GM19240 (cell line): ENCODE data around the gene DBN1.
"Not testable (repeated sequence)": the region's sequence is repeated elsewhere in the genome, so short reads cannot be mapped to it uniquely, and the experiment has no call there.

Source experiments
- DNase-seq: peaks from one replicate; pipeline ENCODE4 v3.0.0; 2011; ENCODE audit warnings: low spot score; ENCODE audit not compliant: insufficient read length

DBN1 gene

DNA sequence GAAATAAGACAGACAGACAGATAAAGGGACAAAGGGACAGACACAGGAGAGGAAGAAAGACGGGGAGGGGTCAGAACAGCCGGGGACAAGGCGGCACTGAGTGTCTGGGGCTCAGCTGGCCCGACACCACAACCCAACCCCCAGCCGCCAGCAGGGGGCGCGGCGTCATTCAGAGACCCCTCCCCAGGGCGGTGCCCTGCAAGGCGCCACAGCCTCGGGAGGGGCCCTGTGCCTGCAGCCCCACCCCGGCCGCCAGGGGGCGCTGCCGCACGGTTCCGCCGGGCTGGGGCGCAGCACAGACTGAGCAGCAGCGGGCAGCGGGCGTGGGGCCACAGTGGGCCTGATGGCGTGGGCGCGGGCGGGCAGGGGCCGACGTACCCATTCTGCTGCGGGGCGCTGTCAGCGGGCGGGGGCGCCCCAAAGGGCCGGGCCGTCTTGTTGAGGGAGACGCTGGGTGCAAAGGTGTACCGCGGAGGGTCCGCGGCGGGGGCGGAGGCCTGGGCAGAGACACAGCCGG is 18.1 kb upstream of the DBN1 start:
- no peak for DNase-seq

DNA sequence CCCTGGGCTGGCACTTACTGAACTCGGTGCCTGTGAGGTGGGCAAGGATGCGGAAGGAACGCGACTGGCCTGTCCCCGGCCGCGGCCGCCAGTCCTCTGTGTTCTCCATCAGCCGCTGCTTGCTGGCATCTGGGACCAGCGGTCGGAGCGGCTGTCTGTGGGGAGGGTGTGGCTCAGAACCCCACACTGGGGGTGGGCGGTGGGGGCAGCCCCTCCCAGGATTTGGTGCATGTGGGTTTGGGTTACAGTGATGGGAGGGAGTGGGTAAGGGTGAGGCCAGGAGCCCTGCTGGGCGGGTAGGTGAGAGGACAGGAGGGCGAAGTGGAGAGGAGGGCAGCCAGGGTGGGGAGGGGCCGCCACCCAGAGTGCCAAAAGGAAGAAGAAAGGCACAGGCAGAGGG is 17.6 kb upstream of the DBN1 start:
- no peak for DNase-seq

DNA sequence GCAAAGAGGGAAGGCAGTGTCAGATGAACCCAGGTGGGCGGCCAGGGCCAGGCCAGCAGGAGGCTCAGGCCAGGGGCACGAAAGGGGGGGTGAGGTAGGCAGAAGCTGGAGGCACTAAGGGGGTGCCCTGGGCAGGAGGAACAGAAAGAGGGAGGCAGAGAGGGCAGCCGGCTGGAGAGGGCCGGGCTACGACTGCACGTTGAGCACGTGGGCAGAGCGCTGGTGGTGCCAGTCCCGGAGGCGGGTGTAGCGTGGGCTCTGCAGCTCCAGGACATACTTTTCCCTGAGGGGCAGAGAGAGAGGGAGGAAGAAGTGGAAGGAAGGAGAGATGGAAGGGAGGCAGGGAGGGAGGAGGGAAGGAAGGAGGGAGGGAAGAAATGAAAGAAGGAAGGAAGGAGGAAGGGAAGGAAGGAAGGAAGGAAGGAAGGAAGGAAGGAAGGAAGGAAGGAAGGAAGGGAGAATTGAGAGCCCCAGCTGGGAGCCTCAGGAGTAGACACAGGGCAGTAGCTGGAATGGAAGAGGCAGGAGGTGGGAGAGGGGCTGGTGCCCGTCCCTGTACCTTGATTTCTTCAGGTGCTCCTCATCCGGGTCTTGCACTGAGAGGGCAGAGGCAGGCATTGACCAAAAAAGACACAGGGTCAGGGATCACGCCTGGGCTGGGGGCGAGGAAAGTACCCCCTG is 17.0 kb upstream of the DBN1 start:
- DNase-seq = no peak

DNA sequence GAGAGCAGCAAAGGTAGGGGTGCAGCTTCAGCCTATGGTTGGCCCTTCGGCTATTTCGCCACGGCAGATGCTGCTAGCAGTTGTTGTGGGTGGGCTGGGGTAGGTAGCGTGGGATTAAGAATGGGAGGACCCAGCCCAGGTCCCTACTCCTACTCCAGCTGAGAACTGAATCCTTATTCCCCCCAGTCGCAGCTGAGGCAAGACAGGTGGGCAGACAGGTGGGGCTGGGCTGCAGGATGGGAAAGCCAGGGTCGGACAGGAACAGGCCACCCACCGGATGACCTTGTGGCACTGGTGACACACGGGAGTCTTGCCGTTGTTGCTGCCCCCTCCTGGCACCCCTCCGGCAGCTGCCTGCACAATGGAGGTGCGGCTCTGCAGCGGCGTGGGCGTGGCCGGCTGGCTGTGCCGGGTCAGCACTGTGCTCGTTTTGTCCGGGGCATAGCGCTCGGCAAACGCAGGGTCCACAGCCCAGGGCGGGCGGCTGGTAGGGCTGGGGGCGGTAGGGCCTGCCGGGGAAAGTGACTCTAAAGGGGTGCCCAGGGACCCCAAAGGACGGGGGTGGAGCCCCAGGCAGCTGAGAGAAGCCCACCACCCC is 15.8 kb upstream of the DBN1 start:
- no peak for DNase-seq

DNA sequence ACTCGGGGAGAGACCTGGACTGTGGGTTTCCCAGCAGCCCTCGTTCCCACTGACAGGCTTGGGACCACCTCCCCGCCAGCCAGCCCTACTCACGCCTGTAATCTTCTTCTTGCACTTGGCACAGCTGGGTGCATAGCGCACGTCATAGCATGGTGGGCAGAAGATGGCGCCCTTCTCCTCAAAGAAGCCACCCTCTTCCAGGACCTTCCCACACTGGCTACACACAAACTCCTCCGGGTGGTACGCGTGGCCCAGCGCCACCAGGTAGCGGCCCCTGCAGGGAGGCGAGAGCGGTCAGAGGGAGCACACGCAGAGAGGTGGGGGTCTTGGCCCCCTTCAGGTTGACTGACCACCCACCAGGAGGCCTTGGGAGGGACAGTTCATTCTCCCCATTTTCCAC is 14.5 kb upstream of the DBN1 start:
- DNase-seq = no peak

DNA sequence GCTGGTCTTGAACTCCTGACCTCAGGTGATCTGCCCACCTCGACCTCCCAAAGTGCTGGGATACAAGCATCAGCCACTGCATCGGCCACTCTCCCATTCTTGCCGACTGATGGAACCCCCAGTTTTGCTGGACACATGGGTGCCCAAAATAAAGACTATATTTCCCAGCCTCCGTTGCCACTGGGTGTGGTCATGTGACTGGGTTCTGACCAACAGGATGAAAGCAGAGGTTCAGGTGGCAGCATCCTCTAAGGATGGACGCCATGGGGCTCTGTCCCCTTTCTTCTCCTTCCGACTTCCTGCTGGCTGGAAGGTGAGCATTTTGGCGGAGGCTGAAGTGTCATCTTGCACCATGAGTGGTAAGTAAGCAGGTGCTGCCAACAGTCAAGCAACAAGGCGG is 13.7 kb upstream of the DBN1 start:
- no peak for DNase-seq

DNA sequence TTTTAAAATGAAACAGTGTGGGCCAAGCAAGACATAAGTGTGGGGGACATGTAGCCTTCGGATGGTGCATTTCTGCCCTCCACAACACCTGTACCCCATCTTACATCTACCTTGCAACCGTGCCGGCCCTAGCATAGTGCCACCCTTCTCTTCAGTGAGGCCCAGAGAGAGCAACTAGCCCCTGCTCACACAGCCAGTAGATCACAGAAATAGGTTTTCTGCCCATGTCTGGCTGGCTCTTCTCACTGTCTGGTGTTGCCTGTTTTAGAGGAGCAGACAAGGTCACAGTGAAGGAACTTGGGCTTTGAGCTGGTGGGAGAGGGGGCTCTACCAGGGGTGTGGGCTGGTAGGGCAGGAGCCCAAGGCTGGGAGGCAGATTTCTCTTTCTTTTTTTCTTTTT is 12.8 kb upstream of the DBN1 start:
- no peak for DNase-seq

DNA sequence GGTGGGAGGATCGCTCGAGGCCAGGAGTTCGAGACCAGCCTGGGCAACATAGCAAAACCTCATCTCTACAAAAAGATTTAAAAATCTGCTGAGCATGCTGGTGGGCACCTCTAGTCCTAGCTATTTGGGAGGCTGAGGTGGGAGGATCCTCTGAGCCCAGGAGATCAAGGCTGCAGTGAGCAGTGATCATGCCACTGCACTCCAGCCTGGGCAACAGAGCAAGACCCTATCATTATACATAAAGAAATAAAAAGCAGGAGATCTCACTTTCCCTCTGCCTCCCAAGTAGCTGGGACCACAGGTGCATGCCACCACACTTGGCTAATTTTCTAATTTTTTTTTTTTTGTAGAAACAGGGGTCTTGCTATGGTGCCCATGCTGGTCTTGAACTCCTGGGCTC is 12.3 kb upstream of the DBN1 start:
- not testable (repeated sequence) for DNase-seq

DNA sequence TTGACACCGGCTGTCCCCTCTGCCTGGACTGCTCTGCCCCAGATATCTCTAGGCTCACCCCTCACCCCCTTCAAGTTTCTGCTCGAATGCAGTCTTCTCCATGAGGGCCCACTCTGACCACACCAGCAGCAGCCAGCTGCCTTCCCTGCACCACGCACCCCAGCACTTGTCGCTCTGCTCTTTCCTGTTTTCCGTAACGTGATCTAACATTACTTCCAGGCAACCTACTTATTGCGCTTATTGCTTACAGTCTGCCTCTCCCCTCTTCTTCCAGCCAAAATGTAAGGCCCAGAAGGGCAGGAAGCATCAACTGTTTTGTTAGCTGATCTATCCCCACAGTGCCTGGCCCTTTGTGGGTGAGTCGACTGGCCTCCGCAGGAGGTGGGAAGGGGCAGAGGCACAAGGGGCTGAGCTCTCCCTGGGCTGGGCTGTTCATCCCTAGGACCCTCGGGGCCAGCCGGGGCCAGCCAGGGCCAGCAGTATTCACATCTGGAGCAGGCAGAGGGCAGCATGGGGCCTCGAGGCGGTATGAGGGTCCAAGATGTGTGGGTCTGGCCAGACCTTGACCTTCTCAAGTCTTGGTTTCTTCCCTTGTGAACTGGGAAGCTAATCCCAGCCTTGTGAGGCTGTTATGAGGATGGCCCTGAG is 11.6 kb upstream of the DBN1 start:
- no peak for DNase-seq

DNA sequence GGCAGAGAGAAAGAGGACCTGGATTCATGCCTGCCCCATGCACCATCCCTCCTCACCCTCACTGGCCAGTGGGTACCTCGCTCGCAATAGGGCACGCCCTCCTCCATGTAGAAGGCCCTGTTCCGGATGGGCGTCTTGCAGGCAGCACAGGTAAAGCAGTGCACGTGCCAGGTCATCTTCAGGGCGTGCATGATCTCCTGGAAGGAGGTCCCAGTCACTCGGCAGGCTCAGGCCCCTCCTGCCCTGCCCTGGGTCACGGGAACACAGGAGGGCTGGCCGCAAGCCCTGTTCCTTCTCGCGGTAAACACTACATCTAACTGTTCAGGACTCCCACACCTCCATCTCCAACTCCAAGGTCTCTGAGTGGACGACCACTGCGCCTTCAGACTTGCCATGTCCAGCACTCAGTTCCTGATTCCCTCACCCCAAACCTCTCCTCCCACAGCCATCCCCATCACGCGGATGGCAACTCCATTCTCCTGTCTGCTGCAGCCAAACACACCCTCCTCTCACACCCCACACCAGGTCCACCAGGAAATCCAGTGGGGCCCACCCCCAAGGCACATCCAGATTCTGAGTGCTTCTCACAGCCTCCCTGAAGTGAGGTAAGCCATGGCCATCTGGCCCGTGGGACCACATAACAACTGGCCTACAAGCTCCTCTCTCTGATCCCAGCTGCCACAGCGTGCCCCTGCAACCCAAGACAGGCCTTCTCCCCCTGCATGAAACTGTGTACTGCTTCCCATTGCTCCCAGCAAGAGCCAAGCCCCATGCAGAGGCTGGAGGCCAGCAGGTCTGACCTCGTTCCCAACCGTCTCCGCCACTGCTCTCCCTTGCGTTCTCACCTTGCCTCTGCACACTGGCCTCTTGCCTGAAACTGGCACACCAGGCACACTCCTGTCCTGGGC is 10.8 kb upstream of the DBN1 start:
- DNase-seq = no peak

DNA sequence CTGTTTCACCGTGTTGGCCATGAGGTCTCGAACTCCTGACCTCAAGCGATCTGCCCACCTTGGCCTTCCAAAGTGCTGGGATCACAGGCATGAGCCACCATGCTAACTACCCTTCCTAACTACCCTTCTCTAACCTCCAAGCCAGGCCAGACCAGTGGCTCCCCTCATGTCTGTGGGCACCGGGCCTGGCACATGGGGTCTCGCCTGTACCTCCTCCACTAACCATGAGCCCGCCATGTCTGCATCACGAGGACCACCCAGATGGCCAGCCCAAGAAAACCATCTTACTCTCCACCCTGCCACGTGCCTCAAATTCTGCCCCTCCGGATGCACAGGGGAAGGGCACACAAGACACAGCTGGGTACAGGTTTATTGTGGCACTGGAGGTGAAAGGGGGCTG is 9.6 kb upstream of the DBN1 start:
- no peak for DNase-seq

DNA sequence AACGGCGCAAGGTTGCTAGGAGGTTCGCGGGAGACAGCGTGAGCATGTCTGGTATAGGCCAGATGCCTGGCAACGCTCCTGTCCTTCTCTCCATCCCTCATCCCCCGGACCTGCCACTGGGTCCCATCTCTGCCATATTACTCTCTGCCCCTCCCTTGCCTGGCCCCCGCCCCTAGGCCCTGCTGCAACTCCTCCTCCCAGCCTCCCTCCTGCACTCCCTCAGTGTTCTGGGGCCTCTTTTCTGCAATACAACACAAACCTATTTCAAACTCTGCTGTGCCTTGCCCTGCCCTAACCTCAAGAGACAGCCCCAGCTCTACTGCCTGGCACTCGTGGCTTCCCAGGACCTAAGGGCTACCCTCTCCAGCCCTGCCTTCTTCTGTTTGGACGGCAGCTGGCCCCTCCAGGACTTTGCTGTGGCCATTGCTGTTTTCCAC is 8.9 kb upstream of the DBN1 start:
- DNase-seq = no peak

DNA sequence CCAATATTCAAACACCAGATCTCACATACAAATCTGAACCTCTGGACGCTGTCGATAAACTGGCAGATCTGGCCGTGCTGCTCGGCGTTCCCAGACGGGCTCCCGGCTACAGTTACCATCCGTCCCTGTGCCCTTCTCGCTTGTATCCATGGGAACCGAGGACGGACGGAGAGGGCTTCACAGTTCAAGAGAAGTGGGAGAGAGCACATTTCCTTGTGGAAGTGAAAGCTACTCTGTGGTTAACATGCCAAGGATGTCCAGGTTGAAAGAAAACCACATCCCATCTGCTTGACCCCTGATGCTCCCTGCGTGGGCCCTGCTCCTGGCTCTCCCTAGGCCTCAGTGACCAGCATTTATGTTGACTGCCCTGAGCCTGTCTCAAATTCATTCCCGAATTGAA is 6.3 kb upstream of the DBN1 start:
- DNase-seq = no peak

DNA sequence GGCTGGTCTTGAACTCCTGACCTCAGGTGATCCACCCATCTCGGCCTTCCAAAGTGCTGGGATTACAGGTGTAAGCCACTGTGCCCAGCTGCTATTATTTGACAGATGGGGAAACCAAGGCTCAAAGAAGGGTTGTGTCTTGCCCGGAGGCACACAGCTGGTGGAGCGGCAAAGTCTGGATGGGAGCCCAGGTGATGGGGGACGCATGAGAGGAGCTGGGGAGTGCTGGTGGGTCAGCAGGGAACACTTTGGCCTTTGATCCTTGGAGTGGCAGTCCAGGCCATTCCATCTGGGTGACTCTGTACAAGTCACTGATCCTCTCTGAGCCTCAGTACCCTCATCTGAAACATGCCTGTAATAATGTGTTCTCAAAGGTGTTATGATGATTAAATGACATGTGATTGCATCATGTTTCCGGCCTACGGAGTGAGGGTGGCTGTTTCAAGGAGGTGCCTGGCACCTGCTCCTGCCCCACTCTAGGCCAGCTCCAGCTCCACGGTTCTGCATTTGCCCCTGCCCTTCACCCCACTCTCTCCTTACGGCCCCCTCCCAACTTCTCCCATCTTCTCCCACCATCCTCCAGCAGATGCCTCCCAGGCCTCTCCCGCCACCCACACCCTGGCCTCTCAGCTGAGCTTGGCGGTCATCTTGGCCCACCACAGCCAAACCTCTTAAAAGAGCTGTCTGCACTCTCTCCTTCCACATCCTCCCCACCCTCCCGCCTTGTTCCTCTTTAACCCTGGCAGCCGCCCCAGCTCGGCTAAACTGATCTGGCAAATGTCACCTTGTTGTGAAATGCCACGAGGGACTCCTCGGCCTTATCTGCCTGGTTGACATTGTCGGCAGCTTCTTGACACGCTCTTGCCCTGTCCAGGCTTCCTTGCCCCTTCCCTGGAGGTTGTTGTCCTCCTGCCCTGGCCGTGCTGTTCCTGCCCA is 5.5 kb upstream of the DBN1 start:
- no peak for DNase-seq

DNA sequence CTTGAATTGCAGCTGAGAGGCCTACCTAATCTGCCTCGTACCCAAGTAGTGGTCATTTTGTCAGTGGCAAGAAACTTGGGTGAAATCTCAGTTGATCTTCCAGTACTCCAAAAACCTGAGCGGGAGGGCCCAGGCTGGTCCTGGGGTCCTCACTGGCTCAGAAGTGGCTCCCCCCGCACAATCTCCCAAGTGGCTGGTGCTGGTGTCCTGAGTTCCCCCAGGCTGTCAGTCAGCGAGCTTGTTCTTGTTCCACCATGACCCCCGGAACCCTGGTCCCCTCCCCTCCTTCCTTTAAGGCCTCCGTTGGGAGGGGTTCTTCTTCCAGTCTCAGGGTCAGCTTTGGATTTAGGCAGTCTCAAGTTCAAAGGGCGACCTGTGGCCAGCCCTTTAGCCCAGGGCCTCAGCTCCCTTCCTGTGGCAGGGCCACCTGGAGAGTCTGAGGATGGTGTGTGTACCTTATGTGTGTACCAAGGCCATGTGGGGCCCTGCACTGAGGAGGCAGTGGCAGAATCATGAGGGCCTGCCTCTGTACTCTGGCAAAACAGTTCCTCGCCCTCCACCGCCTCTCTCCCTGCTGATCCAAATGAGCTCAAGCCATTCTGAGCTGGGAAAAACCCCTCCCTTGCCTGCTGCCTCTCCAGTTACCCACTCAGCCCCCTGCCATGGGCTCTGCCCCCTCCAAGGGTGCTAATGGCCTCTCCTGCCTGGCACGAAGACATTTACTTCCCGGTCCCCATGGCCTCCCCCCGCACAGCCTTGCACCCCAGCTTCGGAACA is 4.5 kb upstream of the DBN1 start:
- no peak for DNase-seq

DNA sequence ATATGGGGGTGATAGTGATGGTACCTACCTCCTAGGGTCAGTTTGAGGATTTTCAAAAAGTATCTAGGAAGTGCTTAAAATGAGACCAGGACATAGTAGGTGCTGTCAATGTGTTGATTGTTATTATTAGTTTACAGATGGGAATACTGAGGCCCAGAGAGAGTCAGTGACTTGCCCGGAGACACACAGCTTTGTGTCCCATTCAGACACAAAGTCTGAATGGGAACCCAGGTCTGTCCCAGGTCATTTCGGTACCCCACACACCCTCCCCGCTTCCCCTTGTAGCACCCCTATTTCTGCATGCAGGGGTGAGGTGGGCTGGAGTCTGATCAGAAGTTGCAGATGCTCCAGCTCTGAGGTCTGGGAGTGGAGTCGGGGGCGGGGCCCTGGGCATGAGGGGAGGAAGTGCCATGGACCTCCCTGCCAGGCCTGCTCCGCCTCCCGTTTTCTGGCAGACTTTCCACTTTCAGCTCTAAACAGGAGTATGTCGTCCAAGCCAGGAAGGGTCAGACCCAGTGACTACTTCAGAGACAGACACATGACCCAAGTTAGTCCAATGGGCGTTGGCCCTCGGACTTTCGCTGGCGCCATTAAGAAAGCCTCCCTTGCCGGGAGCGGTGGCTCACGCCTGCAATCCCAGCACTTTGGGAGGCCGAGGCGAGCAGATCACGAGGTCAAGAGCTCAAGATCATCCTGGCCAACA is 3.2 kb upstream of the DBN1 start:
- no peak for DNase-seq

DNA sequence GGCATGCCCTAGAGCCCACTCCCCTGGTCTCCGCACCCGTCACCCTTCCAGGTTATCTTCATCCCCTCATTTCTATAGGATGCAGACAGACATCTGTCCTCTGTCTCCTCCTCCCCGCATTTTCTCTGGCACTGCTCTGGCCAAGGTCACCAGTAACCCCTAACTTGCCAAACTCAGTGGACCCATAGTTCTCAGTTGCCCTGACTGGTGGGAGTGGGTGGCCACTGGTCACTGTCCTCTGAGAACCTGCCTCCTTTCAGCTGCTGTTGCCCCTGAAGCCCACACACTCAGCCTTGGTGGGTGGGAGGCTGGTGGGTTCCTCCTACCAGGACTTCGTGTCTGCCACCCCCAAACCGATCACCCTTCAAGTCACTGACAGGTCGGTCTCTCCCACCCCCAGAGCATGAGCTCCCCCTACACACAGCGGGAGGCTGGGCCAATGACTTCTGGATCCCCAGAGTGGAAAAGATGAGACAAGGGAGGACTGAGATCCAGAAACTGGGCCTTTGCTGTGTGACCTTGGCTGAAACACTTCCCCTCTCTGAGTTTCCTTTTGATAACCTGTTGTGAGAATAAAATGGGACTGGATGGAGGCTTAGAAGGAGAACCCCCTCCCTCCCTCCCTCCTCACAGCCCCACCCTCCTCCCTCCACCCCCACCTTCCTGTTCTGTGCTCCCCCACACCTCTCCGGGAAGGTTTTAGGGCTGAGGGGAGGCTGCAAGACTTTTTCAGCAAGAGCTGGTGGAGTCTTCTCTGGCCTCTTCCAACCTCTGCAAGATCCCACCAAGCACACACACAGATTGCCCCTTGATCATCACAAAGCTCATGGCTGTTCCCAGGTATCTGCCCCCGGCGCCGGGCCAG is 2.4 kb upstream of the DBN1 start:
- DNase-seq = no peak

DNA sequence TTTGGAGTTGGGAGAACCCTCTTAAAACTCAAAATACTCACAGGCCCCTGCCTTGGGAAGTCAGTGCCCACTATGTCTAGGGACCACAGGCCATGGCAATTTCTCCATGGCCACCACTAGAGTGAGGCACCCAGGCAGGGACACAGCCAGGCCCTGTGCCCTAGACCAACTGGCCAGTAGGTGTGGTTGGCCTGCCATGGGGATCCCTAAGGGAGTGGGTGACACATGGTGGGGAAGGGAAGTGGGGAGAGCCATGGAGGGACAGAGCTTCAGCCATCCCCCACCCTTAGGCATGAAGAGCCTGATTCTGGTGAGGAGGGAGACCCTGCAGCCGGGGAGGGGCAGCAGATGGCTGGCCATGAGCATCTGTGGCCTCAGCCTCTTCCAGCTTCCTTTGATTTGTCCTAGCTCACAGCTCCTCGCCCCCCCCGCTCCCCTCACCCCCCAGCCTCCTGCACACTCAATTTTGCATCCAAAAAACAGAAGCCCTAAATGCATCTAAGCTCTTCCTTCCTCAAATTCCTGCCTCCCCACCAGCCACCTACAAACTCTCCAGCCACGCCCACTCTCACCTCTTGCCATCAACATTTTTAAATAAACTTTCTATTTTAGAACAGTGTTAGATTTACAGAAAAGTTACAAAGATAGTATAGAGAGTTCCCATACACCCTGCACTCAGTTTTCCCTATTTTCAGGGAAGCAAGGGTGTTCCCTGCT is 1.6 kb upstream of the DBN1 start:
- no peak for DNase-seq
